ENCODE data around the gene MIAT. TPM values are rescaled to one million over a fixed set of nuclear protein-coding genes. Genes with fewer than 3 reads are reported as not detected.

Gene MIAT
- total RNA-seq: 6.1 TPM
- long read RNA-seq, full-length matches to known transcripts: 5 of 11 reads
- long read RNA-seq, partial matches to known transcripts: 2 of 11 reads
- long read RNA-seq, other reads (novel, unspliced or antisense): 4 of 11 reads

DNA sequence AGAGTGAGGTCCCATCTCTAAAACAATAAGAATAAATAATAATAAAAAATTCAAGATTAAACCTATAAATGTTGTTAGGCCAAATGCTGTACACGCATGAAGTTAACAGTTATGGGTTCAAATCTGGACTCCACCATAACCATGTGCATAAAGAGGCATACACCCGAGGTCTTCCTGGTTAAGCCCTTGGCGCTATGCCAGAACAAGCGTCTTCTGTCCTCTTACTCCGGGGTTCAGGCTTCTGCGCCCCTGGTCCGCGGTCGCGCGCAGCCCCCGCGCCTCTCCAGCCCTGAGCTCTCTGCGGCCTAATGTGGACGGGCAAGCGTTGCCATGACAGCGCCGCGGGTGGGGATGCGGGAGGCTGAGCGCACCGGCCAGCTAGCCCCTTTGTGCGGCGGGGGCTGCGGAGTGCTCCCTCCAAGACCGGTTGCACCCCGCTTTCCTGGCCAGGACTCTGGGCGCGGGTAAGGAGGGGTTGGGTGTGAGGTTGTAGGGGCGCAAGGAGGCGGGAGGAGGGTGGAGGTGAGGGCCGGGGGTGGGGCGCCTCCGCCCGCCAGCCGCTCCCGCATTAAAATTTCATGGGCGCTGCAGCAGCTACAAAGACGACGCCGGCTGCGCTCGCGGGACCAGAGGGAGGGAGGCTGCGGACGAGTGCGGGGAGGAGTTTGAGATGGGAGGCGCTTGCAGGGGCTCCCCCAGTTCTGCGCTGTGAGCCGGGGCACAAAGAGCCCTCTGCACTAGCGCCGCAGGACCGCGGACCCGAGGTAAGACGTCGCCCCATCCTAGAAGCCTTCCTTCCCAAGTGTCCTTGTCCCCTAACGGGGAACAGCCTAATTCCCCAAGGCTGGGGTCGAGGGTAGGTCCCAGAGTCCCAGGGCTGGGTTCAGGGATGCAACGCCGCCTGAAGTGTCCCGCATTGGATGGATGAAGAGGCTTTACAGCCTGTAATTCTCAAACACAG, at the start of gene MIAT:
TSS of gene MIAT (plus strand) at position 698 of the 961 bp plus-strand sequence.
- peaks cover 21% of the 10 kb centered on the region for H3K4me1 ChIP-seq
- no peak within 1 kb of the TSS for H3K27ac ChIP-seq
- ATAC-seq: peak; percentile 40
- peak; percentile 67 for DNase-seq
- no peaks in the 10 kb centered on the region for H3K36me3 ChIP-seq
- H3K9me3 ChIP-seq: no peaks in the 10 kb centered on the region
- intact Hi-C loops (cut with DNase I): no loop called here
- TF ChIP-seq, protein P1, sequence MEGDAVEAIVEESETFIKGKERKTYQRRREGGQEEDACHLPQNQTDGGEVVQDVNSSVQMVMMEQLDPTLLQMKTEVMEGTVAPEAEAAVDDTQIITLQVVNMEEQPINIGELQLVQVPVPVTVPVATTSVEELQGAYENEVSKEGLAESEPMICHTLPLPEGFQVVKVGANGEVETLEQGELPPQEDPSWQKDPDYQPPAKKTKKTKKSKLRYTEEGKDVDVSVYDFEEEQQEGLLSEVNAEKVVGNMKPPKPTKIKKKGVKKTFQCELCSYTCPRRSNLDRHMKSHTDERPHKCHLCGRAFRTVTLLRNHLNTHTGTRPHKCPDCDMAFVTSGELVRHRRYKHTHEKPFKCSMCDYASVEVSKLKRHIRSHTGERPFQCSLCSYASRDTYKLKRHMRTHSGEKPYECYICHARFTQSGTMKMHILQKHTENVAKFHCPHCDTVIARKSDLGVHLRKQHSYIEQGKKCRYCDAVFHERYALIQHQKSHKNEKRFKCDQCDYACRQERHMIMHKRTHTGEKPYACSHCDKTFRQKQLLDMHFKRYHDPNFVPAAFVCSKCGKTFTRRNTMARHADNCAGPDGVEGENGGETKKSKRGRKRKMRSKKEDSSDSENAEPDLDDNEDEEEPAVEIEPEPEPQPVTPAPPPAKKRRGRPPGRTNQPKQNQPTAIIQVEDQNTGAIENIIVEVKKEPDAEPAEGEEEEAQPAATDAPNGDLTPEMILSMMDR (IDR thresholded peaks at IDR 0.05): no peak
- peaks cover 34% of the 10 kb centered on the region for H3K27me3 ChIP-seq
- peak within 1 kb of the TSS; percentile 39 for H3K4me3 ChIP-seq

DNA sequence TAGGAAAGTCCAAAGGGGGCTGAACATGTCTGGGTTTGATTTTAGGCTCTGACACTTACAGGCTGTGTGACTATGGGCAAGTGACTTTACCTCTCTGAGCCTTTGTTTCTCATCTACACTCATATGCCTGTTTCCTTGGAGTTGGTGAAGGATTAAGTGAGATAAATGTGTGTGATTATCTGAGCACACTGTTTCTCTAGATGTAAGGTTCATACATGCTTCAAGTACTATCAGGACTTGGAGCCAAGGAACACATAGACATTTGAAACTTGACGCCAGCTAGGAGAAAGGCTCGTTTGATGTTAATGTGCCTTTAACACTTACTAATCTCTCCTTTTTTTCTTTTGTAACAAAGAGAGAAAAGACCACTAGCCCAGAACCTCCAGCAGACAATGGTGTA, 49.3 kb upstream of the MIAT start:
- H3K4me3 ChIP-seq: no peak overlapping the region
- H3K9me3 ChIP-seq: no peaks in the 10 kb centered on the region
- DNase-seq (no peak), ATAC-seq (no peak)
- no peaks in the 10 kb centered on the region for H3K36me3 ChIP-seq
- no peaks in the 10 kb centered on the region for H3K27me3 ChIP-seq
- intact Hi-C loops (cut with DNase I): no loop called here
- TF ChIP-seq, protein P1 (IDR thresholded peaks at IDR 0.05): no peak
- no peak overlapping the region for H3K27ac ChIP-seq
- no peaks in the 10 kb centered on the region for H3K4me1 ChIP-seq

DNA sequence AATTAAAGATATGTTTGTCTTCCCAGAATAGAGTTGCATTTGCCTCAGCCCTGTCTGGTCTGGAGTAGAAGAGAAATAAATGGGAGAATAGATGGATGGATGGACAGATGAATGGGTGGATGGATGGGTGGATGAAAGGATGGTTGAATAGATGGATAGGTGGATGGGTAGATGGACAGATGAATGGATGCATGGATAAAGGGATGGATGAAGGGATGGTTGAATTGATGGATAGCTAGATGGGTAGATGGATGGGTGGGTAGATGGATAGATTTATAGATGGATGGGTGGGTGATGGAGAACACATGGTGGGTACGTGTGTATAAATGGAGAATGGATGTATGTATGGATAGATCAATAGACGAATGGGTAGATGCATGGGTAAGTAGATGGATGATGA, 48.1 kb upstream of the MIAT start:
- H3K27ac ChIP-seq: no peak overlapping the region
- no peak overlapping the region for H3K4me3 ChIP-seq
- H3K4me1 ChIP-seq: no peaks in the 10 kb centered on the region
- no peak for ATAC-seq
- H3K9me3 ChIP-seq: no peaks in the 10 kb centered on the region
- H3K36me3 ChIP-seq: no peaks in the 10 kb centered on the region
- DNase-seq: no peak
- intact Hi-C loops (cut with DNase I): no loop called here
- TF ChIP-seq, protein P1 (IDR thresholded peaks at IDR 0.05): no peak
- no peaks in the 10 kb centered on the region for H3K27me3 ChIP-seq

DNA sequence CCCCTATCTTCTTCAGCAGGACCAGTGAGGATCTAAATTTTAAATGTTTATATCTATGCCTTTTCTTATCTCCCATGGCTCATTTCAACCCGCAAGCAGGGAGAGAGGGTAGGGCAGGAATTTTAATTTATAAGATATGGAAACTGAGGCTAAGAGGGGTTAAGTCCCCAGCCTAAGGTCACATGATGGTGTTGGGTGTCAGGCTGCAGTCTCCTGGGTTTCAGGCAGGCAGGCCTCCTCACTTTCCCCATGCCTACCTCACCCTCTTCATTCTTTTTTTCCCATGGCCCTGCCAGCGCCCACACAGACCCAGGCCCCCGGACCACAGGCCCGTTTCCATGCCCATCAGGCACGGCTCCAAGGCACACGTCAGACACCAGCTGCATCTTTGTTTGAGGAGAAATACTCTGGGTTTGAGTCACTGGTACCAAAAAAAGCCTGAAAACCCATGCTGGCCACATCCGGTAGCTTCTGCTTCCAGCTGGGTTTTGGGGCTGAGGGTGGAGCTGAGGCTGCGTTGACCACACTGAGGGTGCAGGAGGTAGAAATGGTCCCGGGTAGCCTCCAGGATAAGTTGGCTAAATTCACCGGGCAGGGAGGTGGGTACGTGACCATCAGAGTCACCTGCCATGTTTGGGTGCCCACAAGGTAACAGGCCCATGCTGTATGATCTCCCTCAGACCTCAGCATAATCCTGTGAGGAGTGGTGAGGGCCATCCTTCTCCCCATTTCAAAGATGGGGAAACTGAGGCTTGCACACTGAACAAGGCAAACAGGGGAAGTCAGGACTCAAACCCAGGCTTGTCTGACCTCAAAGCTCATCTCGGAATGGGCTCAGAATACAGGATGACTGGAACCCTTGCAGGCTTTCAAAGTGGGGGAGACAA, 47.1 kb upstream of the MIAT start:
- Histone ChIP-seq H3K27me3 (no peaks in the 10 kb centered on the region), H3K4me1 (peaks cover 2% of the 10 kb centered on the region), H3K27ac (peak overlapping the region; percentile 11), H3K9me3 (no peaks in the 10 kb centered on the region), H3K4me3 (no peak overlapping the region), H3K36me3 (no peaks in the 10 kb centered on the region)
- intact Hi-C loops (cut with DNase I): no loop called here
- TF ChIP-seq, protein P1 (IDR thresholded peaks at IDR 0.05): no peak
- ATAC-seq: no peak
- no peak for DNase-seq

DNA sequence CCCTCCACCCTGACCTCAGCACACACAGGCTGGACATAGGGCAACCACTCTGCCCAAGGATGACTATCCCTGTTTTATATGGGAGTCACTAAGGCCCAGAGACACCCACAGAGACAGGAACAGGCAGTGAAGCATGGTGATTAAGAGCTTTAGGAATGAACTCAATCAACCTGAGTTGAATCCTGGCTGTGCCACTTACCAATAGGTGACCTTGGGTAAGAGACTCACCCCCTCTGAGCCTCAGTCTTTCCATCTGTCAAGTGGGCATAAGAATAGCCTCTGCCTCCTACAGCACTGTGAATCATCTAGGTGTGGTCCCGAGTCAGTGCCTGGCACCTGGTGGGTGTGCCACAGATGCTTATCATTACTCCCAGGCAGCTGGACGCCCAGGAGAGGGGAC, 46.4 kb upstream of the MIAT start:
- Histone ChIP-seq H3K4me3 (no peak overlapping the region), H3K27me3 (no peaks in the 10 kb centered on the region), H3K9me3 (no peaks in the 10 kb centered on the region), H3K27ac (no peak overlapping the region), H3K4me1 (peaks cover 2% of the 10 kb centered on the region), H3K36me3 (no peaks in the 10 kb centered on the region)
- intact Hi-C loops (cut with DNase I): no loop called here
- DNase-seq (no peak), ATAC-seq (no peak)
- TF ChIP-seq, protein P1 (IDR thresholded peaks at IDR 0.05): no peak

All from upper lobe of right lung (tissue), 1 donor.